Measurements from ENCODE around the gene ZNF618.

ZNF618 gene

DNA sequence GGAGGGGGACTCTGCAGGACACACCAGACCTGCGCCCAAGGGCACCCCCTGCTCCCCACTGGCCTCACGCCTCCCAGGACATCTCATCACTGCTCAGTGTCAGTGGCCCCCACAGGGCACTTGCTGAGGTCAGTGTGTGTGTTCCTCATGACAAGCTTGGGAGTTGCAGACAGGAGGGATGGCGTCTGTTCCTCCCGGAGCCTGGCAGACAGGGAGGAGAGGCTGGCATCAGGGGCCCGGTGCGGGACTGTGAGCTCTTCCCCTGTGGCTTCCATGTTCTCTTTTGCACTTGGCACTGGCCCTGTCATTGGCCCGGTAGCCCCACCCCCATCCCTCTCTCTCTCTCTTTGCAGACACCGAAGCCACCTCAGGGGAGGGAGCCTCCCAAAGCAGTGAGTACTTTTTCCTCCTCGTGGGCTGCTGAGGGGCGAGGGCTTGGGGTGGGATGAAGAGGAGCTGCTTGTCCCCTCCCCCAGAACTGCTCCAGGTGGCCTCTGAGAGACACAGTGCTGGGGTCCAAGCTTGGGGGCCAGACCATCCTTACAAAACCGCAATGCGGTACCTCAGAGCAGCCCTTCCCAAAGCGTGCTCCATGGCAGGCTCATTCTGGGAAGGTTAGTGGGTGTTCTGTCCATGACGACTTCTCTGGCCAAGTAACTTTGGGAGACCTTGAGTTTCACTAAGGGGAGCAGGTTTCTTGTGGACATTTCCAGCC lies 126.3 kb downstream of the ZNF618 start:
- no peak for DNase-seq

DNA sequence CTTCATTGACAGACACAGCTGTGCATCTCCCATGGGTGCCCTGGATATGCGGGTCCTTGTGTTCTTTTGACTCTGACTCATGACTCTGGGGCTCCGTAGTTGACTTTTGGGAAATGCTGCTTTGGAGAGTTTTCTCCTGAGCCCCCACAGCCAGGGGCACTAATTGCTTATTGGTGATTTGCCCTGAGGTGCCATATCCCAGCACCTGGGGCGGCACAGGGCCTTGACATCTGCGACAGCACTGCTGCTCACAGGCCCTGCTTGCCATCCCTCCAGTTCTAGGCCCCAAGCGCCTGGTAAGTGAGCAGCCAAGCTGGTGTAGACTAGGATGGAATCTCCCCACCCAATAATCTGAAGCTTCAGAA lies 126.9 kb downstream of the ZNF618 start:
- no peak for DNase-seq

DNA sequence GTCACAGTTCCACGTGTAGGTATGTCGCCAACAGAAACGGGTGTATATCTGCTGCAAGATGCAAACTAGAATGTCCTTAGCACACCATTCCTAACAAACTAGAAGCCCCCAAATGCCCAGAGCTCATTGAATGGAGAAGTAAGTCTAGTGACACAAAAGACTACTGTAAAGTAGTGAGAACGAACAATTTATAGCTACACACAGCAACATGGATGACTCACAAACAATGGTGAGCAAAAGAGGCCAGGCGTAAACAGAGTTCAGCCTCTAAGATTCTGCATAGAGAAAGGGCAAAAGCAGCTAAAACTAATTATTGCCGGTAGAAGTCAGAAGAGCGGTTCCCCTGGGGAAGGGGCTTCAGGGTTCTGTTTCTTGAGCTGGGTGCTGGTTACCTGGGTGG lies 127.2 kb downstream of the ZNF618 start:
- DNase-seq = no peak

DNA sequence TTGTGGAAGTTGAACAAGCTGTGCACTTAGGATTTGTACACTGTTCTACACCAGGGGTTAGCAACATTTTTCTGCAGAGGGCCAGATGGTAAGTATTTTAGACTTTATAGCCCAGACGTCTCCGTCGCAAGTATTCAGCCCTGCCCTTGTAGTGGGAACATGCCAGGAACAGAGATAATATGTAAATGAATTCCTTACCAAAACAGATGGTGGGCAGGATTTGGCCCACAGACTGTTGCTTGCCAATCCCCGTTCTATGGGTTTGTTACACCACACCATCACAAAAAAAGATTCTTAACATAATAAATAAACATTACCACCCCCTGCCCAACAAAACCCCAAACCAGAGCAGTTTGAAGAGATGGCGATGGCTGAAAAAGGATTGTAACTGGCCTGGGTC lies 127.6 kb downstream of the ZNF618 start:
- DNase-seq = no peak

DNA sequence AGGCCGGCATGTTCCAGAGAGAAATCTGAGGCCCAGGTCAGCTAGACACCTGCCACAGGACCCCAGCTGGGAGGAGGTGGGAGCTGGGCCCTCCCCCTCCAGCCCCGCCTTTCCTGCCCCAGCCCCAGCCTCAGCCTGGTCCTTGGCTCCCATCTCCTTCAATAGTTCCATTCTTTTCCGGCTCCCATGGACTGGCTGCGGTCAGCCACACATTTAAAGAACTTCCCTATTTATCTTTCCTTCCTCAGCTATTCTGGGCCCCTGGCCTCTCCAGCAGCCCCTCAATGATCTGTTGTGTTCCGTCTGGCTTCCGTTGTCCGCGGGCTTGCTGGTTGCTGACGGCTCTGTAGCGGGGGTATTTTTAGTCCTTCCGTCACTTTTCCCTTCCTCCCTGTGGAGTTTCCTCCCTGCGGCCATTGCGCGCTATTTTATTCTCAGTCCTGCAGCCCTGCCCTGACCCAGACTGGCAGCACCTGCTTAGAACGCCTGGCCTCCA lies 128.2 kb downstream of the ZNF618 start:
- DNase-seq = peak; percentile 83

DNA sequence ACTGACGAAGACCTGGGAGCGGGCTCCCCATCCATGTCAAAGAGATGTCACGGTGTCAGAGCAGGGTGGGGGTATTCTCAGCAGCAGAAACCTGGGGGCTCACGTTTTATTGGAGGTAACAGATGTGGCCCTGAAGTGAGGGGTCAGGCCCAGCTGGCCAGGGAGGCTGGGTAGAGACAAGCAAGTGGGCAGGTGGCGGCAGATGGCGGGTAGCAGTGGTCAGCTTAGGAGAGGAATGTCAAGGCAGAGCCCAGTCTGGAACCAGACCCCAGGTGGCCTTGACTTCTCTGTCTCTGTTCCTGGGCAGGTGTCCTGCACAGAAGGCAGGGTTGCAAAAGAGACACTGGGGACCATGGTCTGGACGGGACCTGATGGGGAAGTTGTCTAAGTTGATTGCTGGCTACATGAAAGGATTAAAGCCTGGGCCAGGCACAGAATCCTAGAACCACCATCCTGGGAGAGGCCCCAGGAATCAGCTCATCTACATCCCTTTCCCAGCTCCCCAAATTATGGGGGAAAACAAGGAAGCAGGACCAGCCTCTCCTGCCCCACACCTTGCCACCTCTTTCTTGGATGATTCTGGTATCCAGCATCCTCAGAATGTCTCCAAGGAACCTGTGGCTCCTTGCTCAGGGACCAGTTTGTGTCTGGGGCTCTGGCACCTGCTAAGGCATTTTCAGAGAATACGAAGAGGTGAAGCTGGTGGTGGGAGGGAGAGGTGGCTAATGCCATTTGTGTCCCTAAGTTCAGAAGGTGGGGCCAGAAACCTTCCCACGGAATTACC lies 129.5 kb downstream of the ZNF618 start:
- no peak for DNase-seq

DNA sequence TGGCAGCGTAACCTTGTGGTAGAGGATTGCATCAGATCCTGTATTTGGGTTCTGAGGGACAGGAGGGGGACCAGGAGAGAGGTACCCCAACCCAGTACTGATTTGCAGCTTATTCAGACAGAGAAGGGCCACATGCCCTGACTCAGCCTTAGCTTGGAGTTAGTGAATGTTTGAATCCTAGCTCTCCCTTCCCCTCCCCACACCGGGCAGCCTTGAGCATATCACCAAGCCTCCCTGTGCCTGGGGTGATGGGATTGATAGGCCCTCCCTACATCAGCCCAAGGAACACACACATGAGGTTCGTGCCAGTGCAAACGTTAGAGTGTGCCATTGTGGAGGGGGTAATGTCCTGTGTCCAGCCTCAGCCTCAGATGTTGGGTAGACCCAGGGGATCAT lies 130.0 kb downstream of the ZNF618 start:
- DNase-seq = no peak

DNA sequence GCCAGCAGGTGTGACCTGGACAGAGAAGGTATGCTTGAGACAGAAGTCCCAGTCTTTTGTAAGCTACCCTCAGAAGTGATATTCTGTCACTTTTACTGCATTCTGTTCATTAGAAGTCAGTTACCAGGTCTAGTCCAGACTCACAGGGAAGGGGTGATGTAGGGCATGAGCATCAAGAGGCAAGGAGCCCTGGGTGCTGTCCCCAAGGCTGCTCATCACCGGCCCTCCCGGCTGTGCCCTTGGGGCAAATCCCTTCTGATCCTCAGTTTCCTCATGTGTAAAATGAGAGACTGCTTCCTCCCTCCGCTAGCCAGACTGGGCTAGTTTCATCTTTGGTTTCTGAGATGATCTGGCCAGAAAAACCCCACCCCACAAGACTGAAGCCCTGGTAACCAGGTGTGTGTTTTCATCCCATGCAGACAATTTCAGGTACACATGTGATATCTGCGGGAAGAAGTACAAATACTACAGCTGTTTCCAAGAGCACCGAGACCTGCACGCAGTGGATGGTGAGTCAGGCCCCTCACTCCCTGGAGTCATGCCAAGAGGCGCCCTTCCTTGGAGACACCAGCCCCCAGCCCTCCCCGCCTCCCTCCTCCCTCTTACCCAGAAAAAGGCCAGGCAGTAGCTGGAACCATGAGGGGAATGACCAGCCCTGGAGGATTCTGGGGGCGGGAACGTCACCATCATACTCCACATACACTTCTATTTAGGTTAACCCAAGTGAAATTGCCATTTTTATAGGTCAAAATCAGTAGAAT lies 131.0 kb downstream of the ZNF618 start:
- no peak for DNase-seq

DNA sequence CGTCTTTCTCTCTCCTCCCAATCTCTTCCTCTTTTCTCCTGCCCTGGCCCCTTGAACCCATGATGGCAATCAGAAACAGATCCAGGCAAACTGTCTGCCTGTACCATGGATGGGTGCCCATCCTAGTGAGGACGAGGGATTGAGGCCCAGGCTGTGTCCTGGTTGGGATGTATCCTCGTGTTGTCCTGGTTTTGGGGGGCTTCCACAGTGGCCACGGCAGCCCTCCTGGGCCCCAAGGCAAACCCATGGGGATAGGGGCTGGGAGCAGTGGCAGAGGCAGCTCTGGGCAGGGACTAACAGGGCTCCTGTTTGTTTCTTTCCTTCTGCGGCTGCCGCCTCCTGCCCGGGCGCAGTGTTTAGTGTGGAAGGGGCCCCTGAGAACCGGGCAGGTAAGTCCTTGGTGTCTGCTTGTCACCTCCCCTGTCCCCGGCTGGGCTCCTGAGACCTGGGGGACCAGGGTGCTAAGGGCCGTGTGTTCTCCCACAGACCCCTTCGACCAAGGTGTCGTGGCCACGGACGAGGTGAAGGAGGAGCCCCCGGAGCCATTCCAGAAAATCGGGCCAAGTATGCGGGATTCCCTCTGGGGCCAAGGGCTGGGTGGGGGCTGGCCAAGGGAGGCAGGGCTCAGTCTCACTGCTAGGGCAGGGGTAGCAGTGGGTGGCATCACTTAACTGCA lies 132.0 kb downstream of the ZNF618 start:
- no peak for DNase-seq

DNA sequence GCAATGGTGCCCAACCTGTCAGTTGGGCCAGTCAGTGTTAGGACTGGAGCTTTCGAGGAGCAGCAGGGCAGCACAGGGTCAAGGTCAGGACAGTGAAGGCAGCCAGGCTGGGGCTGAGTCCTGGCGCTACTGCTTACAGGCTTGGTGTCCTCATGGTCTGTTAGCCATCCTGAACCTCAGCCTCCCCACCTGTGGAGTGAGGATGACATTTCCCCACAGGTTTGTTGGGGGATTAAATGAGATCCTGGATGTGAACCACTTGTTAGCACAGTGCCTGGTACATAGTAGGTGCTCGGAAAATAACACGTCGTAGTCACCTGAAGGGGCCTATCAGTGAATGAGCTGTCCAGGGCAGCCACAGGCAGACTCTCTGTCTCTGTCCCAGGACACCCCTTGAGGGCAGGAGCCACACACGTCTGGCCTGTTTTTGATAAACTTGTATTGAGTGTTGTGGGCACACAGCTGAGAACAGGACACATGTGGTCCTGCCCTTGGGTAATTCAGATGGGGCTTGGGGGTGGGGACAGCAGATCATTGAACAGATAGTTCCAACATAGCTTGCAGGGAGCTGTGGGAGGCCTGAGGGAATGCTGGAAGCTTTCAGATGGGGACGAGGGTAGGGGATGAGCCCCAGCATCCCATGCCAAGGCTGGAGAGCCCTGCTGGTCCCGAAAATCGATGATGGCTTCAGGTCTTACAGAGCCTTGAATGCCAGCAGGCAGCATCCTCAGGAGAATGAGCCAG lies 132.7 kb downstream of the ZNF618 start:
- DNase-seq = no peak

DNA sequence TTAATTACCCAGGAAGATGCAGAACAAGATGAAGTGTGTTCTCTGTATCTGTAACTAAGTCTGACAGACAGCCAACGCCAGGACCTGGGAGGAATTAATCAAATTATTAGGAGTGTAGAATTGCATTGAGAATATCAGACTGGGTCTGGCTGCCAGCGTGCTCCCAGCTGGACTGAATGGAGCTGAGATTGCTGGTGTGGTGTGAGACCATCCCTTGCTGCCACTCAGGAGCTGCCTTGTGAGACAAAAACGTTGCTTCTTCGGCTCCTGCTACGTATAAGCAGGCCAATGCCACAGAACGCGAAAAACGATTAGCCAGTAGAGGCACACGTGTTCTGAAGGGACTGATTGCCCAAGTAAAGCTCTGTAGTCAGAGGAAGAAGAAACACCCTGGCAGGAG lies 135.2 kb downstream of the ZNF618 start:
- DNase-seq = no peak

DNA sequence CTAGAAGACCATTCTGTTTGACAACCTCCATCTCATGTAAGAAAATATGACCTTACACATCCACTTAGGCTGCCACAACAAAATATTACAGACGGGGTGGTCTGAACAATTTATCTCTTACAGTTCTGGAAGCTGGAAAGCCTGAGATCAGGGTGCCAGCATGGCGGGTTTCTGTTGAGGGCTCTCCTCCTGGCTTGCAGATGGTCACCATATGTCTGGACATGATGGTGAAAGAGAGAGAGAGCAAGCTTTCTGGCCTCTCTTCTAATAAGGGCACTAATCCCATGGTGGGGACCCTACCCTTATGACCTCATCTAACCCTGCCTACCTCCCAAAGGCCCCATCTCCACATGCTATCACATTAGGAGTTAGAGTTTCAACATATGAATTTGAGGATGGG lies 136.0 kb downstream of the ZNF618 start:
- no peak for DNase-seq

DNA sequence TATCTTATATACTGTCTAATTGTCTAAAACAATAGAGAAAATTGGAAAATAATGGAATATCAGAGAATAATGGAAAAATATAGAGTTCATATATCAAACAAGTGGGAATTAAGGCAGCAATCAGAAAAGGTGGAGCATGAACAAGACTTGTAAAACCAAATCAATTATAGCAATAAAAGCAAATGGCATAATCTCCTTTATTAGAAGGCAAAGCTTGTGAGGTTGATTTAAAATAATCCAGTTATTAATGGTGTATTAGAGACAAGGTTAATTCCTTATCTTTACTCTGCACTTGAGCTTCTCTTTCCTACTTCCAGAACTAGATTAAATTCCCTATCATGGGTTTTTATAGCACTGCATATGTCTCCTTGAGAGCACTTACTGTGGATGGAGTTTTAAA lies 137.9 kb downstream of the ZNF618 start:
- no peak for DNase-seq

DNA sequence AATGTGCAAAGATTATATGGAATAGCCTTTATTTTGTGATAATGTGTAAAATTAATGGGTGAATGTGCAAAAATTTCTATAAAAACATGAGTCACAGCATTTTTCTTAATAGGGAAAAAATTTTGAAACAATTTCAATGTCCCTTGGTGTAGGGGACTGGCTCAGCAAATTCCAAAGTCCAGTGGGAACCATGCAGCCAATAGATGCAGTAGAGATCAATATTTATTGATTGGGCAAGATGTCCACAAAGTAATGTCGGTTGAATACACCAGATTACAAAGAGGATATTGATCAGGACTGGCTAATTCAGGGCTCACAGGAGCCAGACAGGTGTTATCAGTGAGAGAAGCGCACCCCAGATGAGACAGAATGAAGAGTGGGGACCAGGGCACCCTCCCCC lies 139.5 kb downstream of the ZNF618 start:
- no peak for DNase-seq

DNA sequence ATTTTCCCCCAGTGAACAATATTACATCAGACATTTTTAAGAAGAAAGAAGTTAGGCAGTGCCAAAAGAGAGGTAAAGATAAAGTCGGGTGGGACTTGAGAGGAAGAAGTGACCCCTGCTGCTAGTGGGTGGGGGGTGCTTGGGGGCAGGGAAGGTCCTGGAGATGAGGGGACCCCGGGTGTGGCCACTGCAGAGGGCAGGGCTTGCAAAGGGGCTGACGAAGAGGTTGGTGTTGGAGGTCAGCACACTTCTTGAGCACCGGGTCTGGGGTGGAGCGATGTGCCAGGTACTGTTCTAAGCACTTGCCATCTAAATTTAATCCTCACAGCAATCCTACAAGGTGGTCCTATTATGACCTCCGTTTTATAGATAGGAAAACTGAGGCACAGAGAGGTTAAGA lies 140.0 kb downstream of the ZNF618 start:
- DNase-seq = no peak

DNA sequence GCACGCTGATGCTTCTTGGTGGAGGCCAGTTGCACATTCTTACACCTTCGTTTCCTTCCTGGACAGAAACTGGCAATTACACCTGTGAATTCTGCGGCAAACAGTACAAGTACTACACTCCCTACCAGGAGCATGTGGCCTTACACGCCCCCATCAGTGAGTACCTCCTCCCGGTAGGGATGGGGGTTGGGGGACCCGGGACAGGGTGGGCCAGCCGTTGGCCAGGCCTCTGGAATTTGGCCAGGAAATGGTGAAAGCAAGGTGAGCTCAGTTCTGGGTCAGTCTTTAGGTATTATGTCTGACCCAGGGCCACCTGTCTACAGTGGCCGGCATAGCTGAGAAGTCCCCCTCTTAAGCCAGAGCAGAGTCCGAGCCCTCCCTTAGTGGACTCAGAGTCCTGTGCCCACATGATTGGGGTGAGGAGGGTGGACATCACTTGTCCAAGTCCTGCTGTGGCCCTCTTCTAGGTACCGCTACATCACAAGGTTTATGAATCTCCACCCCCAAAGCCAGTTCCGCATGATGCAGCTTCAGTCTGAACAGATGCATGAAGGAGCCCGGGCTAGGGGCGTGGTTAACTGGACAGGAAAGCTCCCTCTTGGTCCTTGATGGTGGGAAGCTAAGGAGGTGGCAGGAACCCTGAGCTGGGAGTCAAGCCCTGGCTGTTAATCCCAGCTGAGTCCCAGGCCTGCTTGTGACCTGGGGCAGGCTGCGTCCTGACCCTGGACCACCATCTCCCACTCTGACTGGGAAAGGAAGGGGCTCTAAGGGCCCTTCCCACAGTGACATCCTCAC lies 140.7 kb downstream of the ZNF618 start:
- no peak for DNase-seq

DNA sequence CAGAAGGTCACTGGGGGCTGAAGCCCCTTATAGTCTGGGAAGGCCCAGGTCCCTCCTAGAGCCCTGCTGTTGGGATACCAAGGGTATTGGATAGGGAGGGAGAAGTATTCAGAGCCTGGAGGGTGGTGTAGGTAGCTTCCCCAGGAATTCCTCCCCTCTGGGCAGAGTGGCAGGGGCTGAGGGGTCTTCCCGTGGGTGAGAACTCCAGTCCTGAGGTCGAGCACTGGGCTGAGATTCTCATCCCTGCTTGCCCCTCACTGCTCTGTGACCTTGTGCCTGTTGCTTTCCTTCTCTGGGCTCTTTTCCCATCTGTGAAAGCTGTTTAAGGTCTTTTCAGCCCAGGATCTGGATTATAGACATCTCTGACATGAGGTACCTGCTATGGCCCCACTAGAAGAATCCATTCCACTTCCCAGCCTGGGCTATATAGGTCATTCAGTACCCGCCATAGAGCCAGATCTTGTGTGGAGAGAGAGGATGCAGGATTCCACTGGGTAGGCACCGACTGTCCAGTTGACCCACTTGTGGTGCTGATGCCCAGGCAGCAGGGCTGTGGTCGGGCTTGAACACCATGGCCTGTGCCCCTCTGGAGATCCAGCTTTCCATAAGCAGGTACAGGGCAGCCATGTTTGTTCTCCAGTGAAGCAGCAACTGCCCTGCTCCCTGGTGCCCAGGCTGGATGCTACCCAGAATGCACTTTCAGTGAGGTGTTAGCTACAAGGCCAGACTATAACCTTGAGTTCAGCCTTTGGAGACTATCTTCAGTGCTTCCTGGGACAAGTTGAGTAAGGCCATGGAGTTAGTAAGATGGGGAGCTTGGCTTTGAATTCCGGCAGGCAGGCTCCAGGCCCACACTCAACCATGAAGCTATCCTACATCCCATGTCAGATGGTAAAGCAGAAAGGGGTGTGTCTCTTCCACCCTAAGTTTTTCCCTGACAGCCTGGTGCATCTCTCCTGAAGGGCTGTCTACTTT lies 141.9 kb downstream of the ZNF618 start:
- DNase-seq = no peak

DNA sequence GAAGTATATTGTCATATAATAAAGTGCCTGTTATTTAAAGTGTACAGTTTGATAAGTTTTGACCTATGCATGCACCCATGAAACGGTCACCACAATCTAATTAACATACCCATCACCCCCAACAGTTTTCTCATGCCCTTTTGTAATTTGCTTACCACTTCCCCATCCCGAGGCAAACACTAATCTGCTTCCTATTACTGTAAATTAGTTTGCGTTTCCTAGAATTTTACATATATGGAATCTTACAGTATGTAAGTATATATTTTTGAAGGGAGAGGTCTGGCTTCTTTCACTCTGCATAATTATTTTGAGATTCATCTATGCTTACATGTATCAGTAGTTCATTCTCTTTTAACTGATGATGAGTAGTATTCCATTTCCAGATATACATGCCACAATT lies 145.5 kb downstream of the ZNF618 start:
- no peak for DNase-seq

DNA sequence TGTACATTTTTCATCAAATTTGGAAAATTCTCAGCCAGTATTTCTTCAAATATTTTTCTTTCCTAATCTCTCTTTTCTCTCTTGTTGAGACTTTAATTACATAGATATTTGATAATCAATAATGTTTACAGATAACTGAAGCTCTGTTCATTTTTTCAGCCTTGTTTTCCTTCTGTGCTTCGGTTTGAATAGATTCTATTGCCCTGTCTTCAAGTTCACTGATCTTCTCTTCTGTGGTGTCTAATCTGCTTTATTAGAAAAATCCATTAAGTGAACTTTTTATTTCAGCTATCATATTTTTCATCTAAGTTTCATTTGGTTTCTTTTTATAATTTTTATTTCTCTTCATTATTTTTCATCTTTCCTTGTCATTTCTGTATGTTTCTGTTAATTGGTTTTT lies 147.9 kb downstream of the ZNF618 start:
- no peak for DNase-seq

DNA sequence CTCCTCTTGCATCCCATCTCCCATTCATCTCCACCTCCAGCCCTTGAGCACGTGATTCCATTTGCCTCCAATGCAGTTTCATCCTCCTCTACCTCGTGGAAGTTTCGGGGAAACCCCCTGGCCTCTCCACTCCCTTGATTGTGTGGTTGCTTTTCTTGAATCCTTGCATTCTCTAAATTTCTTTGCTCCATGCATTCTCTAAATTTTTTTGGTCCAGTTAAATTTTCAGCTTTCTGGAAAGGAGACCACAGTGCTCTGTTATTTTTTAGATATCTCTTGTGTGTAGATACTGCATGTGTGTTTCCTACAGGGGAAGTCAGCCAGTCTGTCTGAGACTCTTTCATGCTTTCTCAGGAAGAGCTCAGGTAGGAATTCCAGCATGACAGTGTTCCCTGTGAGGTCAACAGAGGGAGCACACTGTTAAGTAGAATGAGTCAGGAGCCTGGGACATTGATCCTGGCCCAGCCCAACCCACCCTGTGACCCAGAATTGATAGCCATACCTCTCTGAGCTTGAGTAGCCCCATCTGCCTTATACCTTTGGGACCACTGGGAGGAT lies 149.2 kb downstream of the ZNF618 start:
- DNase-seq = no peak
